HepG2 (cell line): Measurements from ENCODE around the gene RFX2. TPM values are rescaled to one million over a fixed set of nuclear protein-coding genes. Genes with fewer than 3 reads are reported as not detected.

Experiments
- ATAC-seq: fragments of 200-7000 bp; cut with Tn5 transposase; 3 replicates; pipeline ENCODE4 v1.9.1; 2020; ENCODE audit warnings: mild to moderate bottlenecking, moderate library complexity
- BruUV-seq: library from RNA; stranded (reverse); fragments of 400-500 nt; replicated peaks from 2 replicates; lab custom pipeline; 2021; lab: Mats Ljungman, UMichigan
- CTCF ChIA-PET: fragments of 300-600 bp; formaldehyde crosslinking; extraction: SDS; loops from one replicate; lab custom pipeline; 2021; ENCODE audit warnings: low total read pairs, inconsistent platforms, low intra/inter-chr PET ratio; lab: Yijun Ruan, JAX
- POLR2A ChIA-PET: fragments of 350-600 bp; sonication (Branson Sonifier 250); formaldehyde crosslinking; loops from one replicate; lab custom pipeline; 2020; ENCODE audit warnings: antibody characterized with exemption, inconsistent platforms; lab: Yijun Ruan, JAX
- DNase-seq: peaks from one replicate; pipeline ENCODE4 v3.0.0-alpha.2; 2015; ENCODE audit warnings: low spot score
- FAIRE-seq: peaks from 3 replicates; lab custom pipeline; 2011; peaks lifted over from hg19 to GRCh38; lab: Jason Lieb, UNC
- H2AFZ ChIP-seq: one replicate; pipeline ENCODE4 v1.6.1; 2011; ENCODE audit warnings: low read length, inconsistent platforms
- H3K27ac ChIP-seq: fragments of 300-600 bp; 3 replicates; pipeline ENCODE4 v1.8.0; 2011; ENCODE audit warnings: mixed run types, mild to moderate bottlenecking, mixed read lengths, low read length, inconsistent platforms; ENCODE audit not compliant: insufficient read depth; ENCODE audit errors: extremely low read length
- H3K27me3 ChIP-seq, 2 experiments: fragments of 200-600 bp in 1 of 2; 2 replicates in 1 of 2; 3 replicates in 1 of 2; pipeline versions ENCODE4 v1.6.0 to v1.8.0; 2011; ENCODE audit warnings: low read length in 2 of 2, mild to moderate bottlenecking in 2 of 2, moderate library complexity in 2 of 2, inconsistent platforms in 1 of 2; ENCODE audit not compliant: insufficient read depth in 2 of 2, control insufficient read depth in 1 of 2
- H3K36me3 ChIP-seq, 2 experiments: fragments of 200-600 bp in 1 of 2; replicated peaks in 1 of 2; 2 replicates in 1 of 2; 3 replicates in 1 of 2; pipeline versions ENCODE4 v1.5.1 to v1.8.0; 2011; ENCODE audit warnings: low read length in 2 of 2, inconsistent platforms in 1 of 2; ENCODE audit not compliant: insufficient read depth in 2 of 2, control insufficient read depth in 1 of 2
- H3K4me1 ChIP-seq: 2 replicates; pipeline ENCODE4 v1.5.1; 2012; ENCODE audit warnings: low read length, inconsistent platforms; ENCODE audit not compliant: insufficient read depth
- H3K4me2 ChIP-seq: 2 replicates; pipeline ENCODE4 v1.6.0; 2011; ENCODE audit warnings: low read depth, low read length, inconsistent platforms
- H3K4me3 ChIP-seq, 3 experiments: fragments of 200-600 bp in 1 of 3; sonication (generic), shearing (Covaris generic) in 1 of 3; replicated peaks in 1 of 3; 2 replicates each; pipeline ENCODE4 v1.5.1; 2011 to 2016; ENCODE audit warnings: low read length in 3 of 3, inconsistent platforms in 2 of 3, low read depth in 2 of 3, mild to moderate bottlenecking in 2 of 3, control low read depth in 1 of 3, mixed read lengths in 1 of 3; ENCODE audit not compliant: insufficient read depth in 1 of 3
- H3K79me2 ChIP-seq: one replicate; pipeline ENCODE4 v1.6.1; 2011; ENCODE audit warnings: low read length, inconsistent platforms; ENCODE audit not compliant: insufficient read depth
- H3K9ac ChIP-seq: 2 replicates; pipeline ENCODE4 v1.6.0; 2011; ENCODE audit warnings: mild to moderate bottlenecking, low read depth, low read length, inconsistent platforms; ENCODE audit not compliant: insufficient read depth
- H3K9me3 ChIP-seq: 2 replicates; pipeline ENCODE4 v1.5.1; 2012; ENCODE audit warnings: mild to moderate bottlenecking, low read length
- H4K20me1 ChIP-seq: 2 replicates; pipeline ENCODE4 v1.6.0; 2011; ENCODE audit warnings: inconsistent platforms, mild to moderate bottlenecking, low read length, moderate library complexity; ENCODE audit not compliant: insufficient read depth
- AKAP8 ChIP-seq: sonication (generic); formaldehyde crosslinking; IDR thresholded peaks from 2 replicates; pipeline ENCODE4 v1.5.1; 2020; ENCODE audit warnings: mild to moderate bottlenecking, missing genetic modification reagents
- ARNT2 ChIP-seq: sonication (generic); formaldehyde crosslinking; IDR thresholded peaks from 2 replicates; pipeline ENCODE4 v1.8.0; 2022; ENCODE audit warnings: mild to moderate bottlenecking, low read depth, missing genetic modification reagents, moderate library complexity
- KLF12 ChIP-seq: sonication (generic); formaldehyde crosslinking; IDR thresholded peaks from 2 replicates; pipeline ENCODE4 v1.4.0; 2020; ENCODE audit warnings: missing genetic modification reagents, borderline replicate concordance
- PHF21A ChIP-seq: sonication (generic); formaldehyde crosslinking; IDR thresholded peaks from 2 replicates; pipeline ENCODE4 v1.5.0; 2020; ENCODE audit warnings: mild to moderate bottlenecking, missing genetic modification reagents
- PPARG ChIP-seq: conservative IDR thresholded peaks from 2 replicates; pipeline ENCODE4 v1.6.1; 2016; ENCODE audit warnings: missing biosample characterization, missing genetic modification reagents
- TP53 ChIP-seq: sonication (generic); formaldehyde crosslinking; conservative IDR thresholded peaks from 2 replicates; pipeline ENCODE4 v1.4.0; 2020; ENCODE audit warnings: missing genetic modification reagents
- YEATS4 ChIP-seq: sonication (generic); formaldehyde crosslinking; IDR thresholded peaks from 2 replicates; pipeline ENCODE4 v1.4.0; 2020; ENCODE audit warnings: missing genetic modification reagents, borderline replicate concordance
- ZBTB38 ChIP-seq: sonication (generic); formaldehyde crosslinking; IDR thresholded peaks from 2 replicates; pipeline ENCODE4 v1.5.1; 2020; ENCODE audit warnings: mild to moderate bottlenecking, missing genetic modification reagents
- ZNF441 ChIP-seq: sonication (generic); formaldehyde crosslinking; IDR thresholded peaks from 2 replicates; pipeline ENCODE4 v1.7.0; 2021; ENCODE audit warnings: missing genetic modification reagents, borderline replicate concordance
- WGBS: methylation state at CpG from one replicate; pipeline ENCODE4 v1.1.6; 2017; ENCODE audit warnings: low lambda C conversion rate; 5-methylcytosine and 5-hydroxymethylcytosine counted together
- in situ Hi-C: cut with HindIII; loops from 2 replicates; pipeline ENCODE4 v1.10.0; 2017; ENCODE audit warnings: low pct_unique_long_range_greater_than_20kb; ENCODE audit not compliant: extremely low pct_ligation_motif_present
- intact Hi-C: fragments of 100-400 bp; cut with micrococcal nuclease; formaldehyde crosslinking; loops from one replicate; pipeline ENCODE4 v1.10.0; 2022; ENCODE audit not compliant: unreplicated experiment
- polyA plus RNA-seq, 8 experiments: library from polyadenylated mRNA; depleted of rRNA in 3 of 8; stranded (reverse) in 7 of 8; unstranded in 1 of 8; fragments of >200 nt; fragmentation: Illumina TruSeq in 4 of 8; extraction: Trizol in 4 of 8; gene quantifications; 2 replicates each; pipeline versions ENCODE4 v1.2.1 to v1.2.3, GENCODE V29; 2011 to 2016; ENCODE audit warnings: low read depth in 4 of 8, missing spikeins in 1 of 8, mixed read lengths in 1 of 8; ENCODE audit not compliant: insufficient read depth in 1 of 8
- total RNA-seq, 5 experiments: library from RNA; depleted of rRNA; stranded (reverse); fragments of >200 nt; fragmentation: Illumina TruSeq; extraction: Trizol; gene quantifications; 2 replicates each; pipeline ENCODE4 v1.2.3, GENCODE V29; 2016; ENCODE audit warnings: low read depth in 1 of 5
- TF ChIP-seq, protein P1 (sequence below): sonication (generic); formaldehyde crosslinking; IDR thresholded peaks from 2 replicates; pipeline ENCODE4 v1.5.0; 2020; ENCODE audit warnings: mild to moderate bottlenecking, missing genetic modification reagents, borderline replicate concordance
- TF ChIP-seq, protein P2 (sequence below): sonication (generic); formaldehyde crosslinking; IDR thresholded peaks from 2 replicates; pipeline ENCODE4 v1.4.0; 2020; ENCODE audit warnings: missing genetic modification reagents
- TF ChIP-seq, protein P3 (sequence below): IDR thresholded peaks from 2 replicates; pipeline ENCODE4 v1.4.0; 2020; ENCODE audit warnings: mild to moderate bottlenecking, missing genetic modification reagents

Gene RFX2
- total and polyA plus RNA-seq, 2 of the 13 experiments (the other 11 are each of a cell fraction or from before 2014, with no cell fraction given): 2.8 to 3.3 TPM

DNA sequence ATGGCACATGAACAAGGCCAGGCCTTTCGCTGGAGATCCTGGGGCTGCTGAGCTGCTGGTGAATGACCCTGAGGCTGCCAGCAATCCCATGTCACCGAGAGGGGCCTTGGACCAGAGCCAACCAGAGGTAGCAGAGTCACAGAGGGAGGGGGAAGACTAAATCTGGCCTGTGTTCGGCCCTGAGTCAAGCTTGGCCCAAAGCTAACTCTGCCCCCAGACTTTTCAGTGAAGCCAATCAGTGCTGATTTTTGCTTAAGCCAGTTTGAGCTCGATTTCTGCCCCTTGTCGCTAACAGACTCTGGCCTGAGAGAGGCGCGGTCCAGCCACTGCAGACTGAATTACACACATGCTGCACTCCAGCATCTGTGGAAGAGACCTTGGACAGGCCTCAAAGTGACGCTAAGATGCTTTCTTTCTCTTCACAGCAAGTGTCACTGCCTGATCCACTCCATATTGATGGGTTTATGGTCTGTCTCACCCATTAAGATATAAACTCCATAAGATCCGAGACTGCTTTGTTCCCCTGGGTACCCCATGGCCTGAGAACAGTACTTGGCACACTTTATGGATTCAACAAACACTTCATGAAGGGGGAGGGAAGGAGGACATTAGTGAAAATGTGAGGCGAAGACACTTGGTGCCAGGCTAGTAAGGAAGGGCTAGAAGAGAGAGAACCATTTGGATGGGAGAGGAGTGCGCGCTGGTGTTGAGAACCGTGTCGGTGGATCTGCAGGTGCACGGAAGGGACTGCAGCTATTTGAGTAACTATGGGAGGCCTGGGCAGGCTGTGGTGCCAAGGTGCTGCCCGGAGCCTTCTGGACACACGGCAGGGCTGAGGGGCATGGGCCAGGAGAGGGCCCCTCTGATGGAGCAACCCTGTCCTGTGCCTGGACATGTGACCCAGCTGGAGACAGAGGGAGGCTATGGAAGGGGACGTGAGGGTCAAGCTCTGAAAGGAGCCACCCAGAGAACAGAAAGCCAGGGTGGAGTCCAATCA is 150.0 kb downstream of the RFX2 start:
- Histone ChIP-seq H2AFZ (no peak overlapping the region), H3K9me3 (no peaks in the 10 kb centered on the region), H3K27me3 (no peaks in the 10 kb centered on the region), H3K36me3 (peaks cover 4 to 8% of the 10 kb centered on the region in 2 experiments; a peak in 4 of 5 replicates), H3K27ac (peak overlapping the region; percentile 95), H3K79me2 (peaks cover 93% of the 10 kb centered on the region), H3K9ac (peak overlapping the region; percentile 55), H3K4me1 (peaks cover 99% of the 10 kb centered on the region), H4K20me1 (no peaks in the 10 kb centered on the region), H3K4me2 (peak overlapping the region; percentile 52), H3K4me3 (peak overlapping the region in 1 of 3 experiments; percentile 18; a peak in 1 of 6 replicates)
- no TSS peak for BruUV-seq
- FAIRE-seq (no peak), DNase-seq (peak; percentile 61), ATAC-seq (no peak)
- intact Hi-C loops (no loop called here), in situ Hi-C loops (no loop called here)
- WGBS: 88% methylated on average over 8 of the region's 18 CpGs
- ChIA-PET POLR2A (interaction anchor here (0.9 to 1.3 kb wide), 3 partner anchors 8 to 56 kb away, joined by 3 to 6 read pairs (median 5); no protein-coding TSS in a partner anchor), CTCF (no interaction called here)
- TF ChIP-seq PHF21A (CRISPR knock-in tag): 0 out of 2 replicates have a peak, but pooled peaks have one; percentile 25
- TF ChIP-seq ARNT2: no peak
- TF ChIP-seq AKAP8: peak; percentile 9; the same call in 1 of the 2 replicates
- peak; percentile 90 for TF ChIP-seq ZBTB38 (CRISPR knock-in tag)
- TF ChIP-seq ZNF441 (CRISPR knock-in tag): no peak
- TF ChIP-seq YEATS4 (CRISPR knock-in tag): peak; percentile 28; the same call in 1 of the 2 replicates
- TF ChIP-seq, protein P1, sequence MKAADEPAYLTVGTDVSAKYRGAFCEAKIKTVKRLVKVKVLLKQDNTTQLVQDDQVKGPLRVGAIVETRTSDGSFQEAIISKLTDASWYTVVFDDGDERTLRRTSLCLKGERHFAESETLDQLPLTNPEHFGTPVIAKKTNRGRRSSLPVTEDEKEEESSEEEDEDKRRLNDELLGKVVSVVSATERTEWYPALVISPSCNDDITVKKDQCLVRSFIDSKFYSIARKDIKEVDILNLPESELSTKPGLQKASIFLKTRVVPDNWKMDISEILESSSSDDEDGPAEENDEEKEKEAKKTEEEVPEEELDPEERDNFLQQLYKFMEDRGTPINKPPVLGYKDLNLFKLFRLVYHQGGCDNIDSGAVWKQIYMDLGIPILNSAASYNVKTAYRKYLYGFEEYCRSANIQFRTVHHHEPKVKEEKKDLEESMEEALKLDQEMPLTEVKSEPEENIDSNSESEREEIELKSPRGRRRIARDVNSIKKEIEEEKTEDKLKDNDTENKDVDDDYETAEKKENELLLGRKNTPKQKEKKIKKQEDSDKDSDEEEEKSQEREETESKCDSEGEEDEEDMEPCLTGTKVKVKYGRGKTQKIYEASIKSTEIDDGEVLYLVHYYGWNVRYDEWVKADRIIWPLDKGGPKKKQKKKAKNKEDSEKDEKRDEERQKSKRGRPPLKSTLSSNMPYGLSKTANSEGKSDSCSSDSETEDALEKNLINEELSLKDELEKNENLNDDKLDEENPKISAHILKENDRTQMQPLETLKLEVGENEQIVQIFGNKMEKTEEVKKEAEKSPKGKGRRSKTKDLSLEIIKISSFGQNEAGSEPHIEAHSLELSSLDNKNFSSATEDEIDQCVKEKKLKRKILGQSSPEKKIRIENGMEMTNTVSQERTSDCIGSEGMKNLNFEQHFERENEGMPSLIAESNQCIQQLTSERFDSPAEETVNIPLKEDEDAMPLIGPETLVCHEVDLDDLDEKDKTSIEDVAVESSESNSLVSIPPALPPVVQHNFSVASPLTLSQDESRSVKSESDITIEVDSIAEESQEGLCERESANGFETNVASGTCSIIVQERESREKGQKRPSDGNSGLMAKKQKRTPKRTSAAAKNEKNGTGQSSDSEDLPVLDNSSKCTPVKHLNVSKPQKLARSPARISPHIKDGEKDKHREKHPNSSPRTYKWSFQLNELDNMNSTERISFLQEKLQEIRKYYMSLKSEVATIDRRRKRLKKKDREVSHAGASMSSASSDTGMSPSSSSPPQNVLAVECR (CRISPR knock-in tag): peak; percentile 44; the same call in 1 of the 2 replicates
- no peak for TF ChIP-seq PPARG (CRISPR knock-in tag)
- TF ChIP-seq, protein P2, sequence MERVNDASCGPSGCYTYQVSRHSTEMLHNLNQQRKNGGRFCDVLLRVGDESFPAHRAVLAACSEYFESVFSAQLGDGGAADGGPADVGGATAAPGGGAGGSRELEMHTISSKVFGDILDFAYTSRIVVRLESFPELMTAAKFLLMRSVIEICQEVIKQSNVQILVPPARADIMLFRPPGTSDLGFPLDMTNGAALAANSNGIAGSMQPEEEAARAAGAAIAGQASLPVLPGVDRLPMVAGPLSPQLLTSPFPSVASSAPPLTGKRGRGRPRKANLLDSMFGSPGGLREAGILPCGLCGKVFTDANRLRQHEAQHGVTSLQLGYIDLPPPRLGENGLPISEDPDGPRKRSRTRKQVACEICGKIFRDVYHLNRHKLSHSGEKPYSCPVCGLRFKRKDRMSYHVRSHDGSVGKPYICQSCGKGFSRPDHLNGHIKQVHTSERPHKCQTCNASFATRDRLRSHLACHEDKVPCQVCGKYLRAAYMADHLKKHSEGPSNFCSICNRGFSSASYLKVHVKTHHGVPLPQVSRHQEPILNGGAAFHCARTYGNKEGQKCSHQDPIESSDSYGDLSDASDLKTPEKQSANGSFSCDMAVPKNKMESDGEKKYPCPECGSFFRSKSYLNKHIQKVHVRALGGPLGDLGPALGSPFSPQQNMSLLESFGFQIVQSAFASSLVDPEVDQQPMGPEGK (CRISPR knock-in tag): peak; percentile 81
- no peak for TF ChIP-seq KLF12 (CRISPR knock-in tag)
- no peak for TF ChIP-seq TP53 (CRISPR knock-in tag)
- TF ChIP-seq, protein P3, sequence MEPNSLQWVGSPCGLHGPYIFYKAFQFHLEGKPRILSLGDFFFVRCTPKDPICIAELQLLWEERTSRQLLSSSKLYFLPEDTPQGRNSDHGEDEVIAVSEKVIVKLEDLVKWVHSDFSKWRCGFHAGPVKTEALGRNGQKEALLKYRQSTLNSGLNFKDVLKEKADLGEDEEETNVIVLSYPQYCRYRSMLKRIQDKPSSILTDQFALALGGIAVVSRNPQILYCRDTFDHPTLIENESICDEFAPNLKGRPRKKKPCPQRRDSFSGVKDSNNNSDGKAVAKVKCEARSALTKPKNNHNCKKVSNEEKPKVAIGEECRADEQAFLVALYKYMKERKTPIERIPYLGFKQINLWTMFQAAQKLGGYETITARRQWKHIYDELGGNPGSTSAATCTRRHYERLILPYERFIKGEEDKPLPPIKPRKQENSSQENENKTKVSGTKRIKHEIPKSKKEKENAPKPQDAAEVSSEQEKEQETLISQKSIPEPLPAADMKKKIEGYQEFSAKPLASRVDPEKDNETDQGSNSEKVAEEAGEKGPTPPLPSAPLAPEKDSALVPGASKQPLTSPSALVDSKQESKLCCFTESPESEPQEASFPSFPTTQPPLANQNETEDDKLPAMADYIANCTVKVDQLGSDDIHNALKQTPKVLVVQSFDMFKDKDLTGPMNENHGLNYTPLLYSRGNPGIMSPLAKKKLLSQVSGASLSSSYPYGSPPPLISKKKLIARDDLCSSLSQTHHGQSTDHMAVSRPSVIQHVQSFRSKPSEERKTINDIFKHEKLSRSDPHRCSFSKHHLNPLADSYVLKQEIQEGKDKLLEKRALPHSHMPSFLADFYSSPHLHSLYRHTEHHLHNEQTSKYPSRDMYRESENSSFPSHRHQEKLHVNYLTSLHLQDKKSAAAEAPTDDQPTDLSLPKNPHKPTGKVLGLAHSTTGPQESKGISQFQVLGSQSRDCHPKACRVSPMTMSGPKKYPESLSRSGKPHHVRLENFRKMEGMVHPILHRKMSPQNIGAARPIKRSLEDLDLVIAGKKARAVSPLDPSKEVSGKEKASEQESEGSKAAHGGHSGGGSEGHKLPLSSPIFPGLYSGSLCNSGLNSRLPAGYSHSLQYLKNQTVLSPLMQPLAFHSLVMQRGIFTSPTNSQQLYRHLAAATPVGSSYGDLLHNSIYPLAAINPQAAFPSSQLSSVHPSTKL: 0 out of 2 replicates have a peak, but pooled peaks have one; percentile 5
